WTC11 (cell line): ENCODE data around the gene DCST2.

Experiments
- E2F1 ChIP-seq: sonication (generic); formaldehyde crosslinking; IDR thresholded peaks from 2 replicates; pipeline ENCODE4 v1.8.0; 2022; ENCODE audit warnings: mild to moderate bottlenecking, missing genetic modification reagents
- USF2 ChIP-seq: sonication (generic); formaldehyde crosslinking; IDR thresholded peaks from 2 replicates; pipeline ENCODE4 v1.8.1; 2023; ENCODE audit warnings: mild to moderate bottlenecking, missing genetic modification reagents, moderate library complexity
- ZBTB21 ChIP-seq: sonication (generic); formaldehyde crosslinking; IDR thresholded peaks from 2 replicates; pipeline ENCODE4 v1.8.1; 2023; ENCODE audit warnings: mild to moderate bottlenecking, missing genetic modification reagents, borderline replicate concordance
- ZBTB43 ChIP-seq: sonication (generic); formaldehyde crosslinking; IDR thresholded peaks from 2 replicates; pipeline ENCODE4 v1.8.1; 2023; ENCODE audit warnings: mild to moderate bottlenecking, missing genetic modification reagents
- ZNF263 ChIP-seq: sonication (generic); formaldehyde crosslinking; IDR thresholded peaks from 2 replicates; pipeline ENCODE4 v1.8.1; 2022; ENCODE audit warnings: low read depth, mild to moderate bottlenecking, moderate library complexity, missing genetic modification reagents
- ZNF512 ChIP-seq: sonication (generic); formaldehyde crosslinking; IDR thresholded peaks from 2 replicates; pipeline ENCODE4 v1.8.1; 2022; ENCODE audit warnings: missing genetic modification reagents, borderline replicate concordance

GRCh38 chr1:155077346-155077745 is 43.8 kb upstream of the DCST2 start:
- no peak for TF ChIP-seq ZBTB43 (CRISPR knock-in tag)
- TF ChIP-seq ZNF263 (CRISPR knock-in tag) = no peak
- no peak for TF ChIP-seq ZNF512
- TF ChIP-seq USF2 (CRISPR knock-in tag) = no peak
- no peak for TF ChIP-seq ZBTB21 (CRISPR knock-in tag)
- no peak for TF ChIP-seq E2F1 (CRISPR knock-in tag)
